Hepatocyte (in vitro differentiated cells): ENCODE results near the gene BAZ1A. TPM values are rescaled to one million over a fixed set of nuclear protein-coding genes. Genes with fewer than 3 reads are reported as not detected.

Experiments
- DNase-seq: peaks from one replicate; pipeline ENCODE4 v3.0.0-alpha.2; 2016; ENCODE audit warnings: low spot score
- H2AFZ ChIP-seq: fragments of 200-600 bp; sonication (generic); 2 replicates; pipeline ENCODE4 v1.6.0; 2016; ENCODE audit warnings: antibody characterized with exemption, mild to moderate bottlenecking
- H3K27ac ChIP-seq: fragments of 200-600 bp; sonication (generic); 2 replicates; pipeline ENCODE4 v1.5.1; 2016; ENCODE audit warnings: mild to moderate bottlenecking
- H3K27me3 ChIP-seq: fragments of 200-600 bp; sonication (generic); 2 replicates; pipeline ENCODE4 v1.6.1; 2016
- H3K36me3 ChIP-seq: fragments of 200-600 bp; sonication (generic); replicated peaks from 2 replicates; pipeline ENCODE4 v1.5.1; 2016; ENCODE audit warnings: low read depth; ENCODE audit not compliant: insufficient read depth
- H3K4me1 ChIP-seq: fragments of 200-600 bp; sonication (generic); 2 replicates; pipeline ENCODE4 v1.5.1; 2016; ENCODE audit warnings: mild to moderate bottlenecking, moderate library complexity; ENCODE audit not compliant: insufficient read depth
- H3K4me2 ChIP-seq: fragments of 200-600 bp; sonication (generic); 2 replicates; pipeline ENCODE4 v1.6.0; 2016
- H3K4me3 ChIP-seq: fragments of 200-600 bp; sonication (generic); 2 replicates; pipeline ENCODE4 v1.5.1; 2016; ENCODE audit warnings: mild to moderate bottlenecking
- H3K79me2 ChIP-seq: fragments of 200-600 bp; sonication (generic); 2 replicates; pipeline ENCODE4 v1.6.0; 2017; ENCODE audit warnings: mild to moderate bottlenecking
- H3K9me2 ChIP-seq: fragments of 200-600 bp; sonication (generic); replicated peaks from 2 replicates; pipeline ENCODE4 v1.6.0; 2017; ENCODE audit warnings: mild to moderate bottlenecking; ENCODE audit not compliant: insufficient read depth
- H3K9me3 ChIP-seq: fragments of 200-600 bp; sonication (generic); 2 replicates; pipeline ENCODE4 v1.5.1; 2016; ENCODE audit warnings: low read depth, mild to moderate bottlenecking
- H4K20me1 ChIP-seq: fragments of 200-600 bp; sonication (generic); 2 replicates; pipeline ENCODE4 v1.6.0; 2016; ENCODE audit warnings: mild to moderate bottlenecking; ENCODE audit not compliant: insufficient read depth, poor library complexity, severe bottlenecking
- CTCF ChIP-seq: fragments of 200-600 bp; sonication (generic); IDR thresholded peaks from 2 replicates; pipeline ENCODE4 v1.5.1; 2016; ENCODE audit warnings: antibody characterized with exemption, mild to moderate bottlenecking; ENCODE audit not compliant: poor library complexity
- EZH2 ChIP-seq: fragments of 200-600 bp; sonication (generic); IDR thresholded peaks from 2 replicates; pipeline ENCODE4 v1.6.1; 2016; ENCODE audit warnings: antibody characterized with exemption, mild to moderate bottlenecking, borderline replicate concordance
- EZH2phosphoT487 ChIP-seq: fragments of 200-600 bp; sonication (generic); IDR thresholded peaks from one replicate; pipeline ENCODE4 v1.6.1; 2018; ENCODE audit warnings: antibody characterized with exemption, mild to moderate bottlenecking, low read depth, moderate library complexity; ENCODE audit not compliant: unreplicated experiment, severe bottlenecking
- WGBS: methylation state at CpG from one replicate; pipeline ENCODE4 v1.1.6; 2016; ENCODE audit warnings: low lambda C conversion rate; ENCODE audit errors: missing lambda C conversion rate; 5-methylcytosine and 5-hydroxymethylcytosine counted together
- polyA plus RNA-seq: library from polyadenylated mRNA; unstranded; fragments of >200 nt; fragmentation: Nextera tagmentation; extraction: Ambion mirVana; gene quantifications from 2 replicates; pipeline ENCODE4 v1.2.1, GENCODE V29; 2016
- total RNA-seq: library from RNA; depleted of rRNA; stranded (reverse); fragments of >200 nt; gene quantifications from 2 replicates; pipeline ENCODE4 v1.2.3, GENCODE V29; 2014

Gene BAZ1A
- total and polyA plus RNA-seq, 2 experiments from 2014 or later = 20.9 to 24.7 TPM

GRCh38 chr14:34794217-34794616 lies 80.9 kb downstream of the BAZ1A start:
- H3K4me2 ChIP-seq = no peak overlapping the region
- no peaks in the 10 kb centered on the region for H3K27me3 ChIP-seq
- no peaks in the 10 kb centered on the region for H3K79me2 ChIP-seq
- no peak overlapping the region for H3K4me3 ChIP-seq
- H3K27ac ChIP-seq = no peak overlapping the region
- H3K9me2 ChIP-seq = no peaks in the 10 kb centered on the region
- TF ChIP-seq CTCF (no peak), EZH2phosphoT487 (no peak), EZH2 (no peak)
- DNase-seq = no peak
- no peaks in the 10 kb centered on the region for H4K20me1 ChIP-seq
- no peaks in the 10 kb centered on the region for H3K4me1 ChIP-seq
- H3K9me3 ChIP-seq = no peaks in the 10 kb centered on the region
- peaks cover 3% of the 10 kb centered on the region for H3K36me3 ChIP-seq
- WGBS = 96% methylated on average over 2 of the region's 2 CpGs
- H2AFZ ChIP-seq = no peak overlapping the region

GRCh38 chr14:34792598-34792997 lies 82.6 kb downstream of the BAZ1A start:
- WGBS = 88% methylated on average over 1 of the region's 1 CpG
- DNase-seq = no peak
- TF ChIP-seq EZH2 (no peak), EZH2phosphoT487 (no peak), CTCF (no peak)
- no peaks in the 10 kb centered on the region for H3K9me2 ChIP-seq
- H3K4me3 ChIP-seq = no peak overlapping the region
- no peaks in the 10 kb centered on the region for H3K27me3 ChIP-seq
- H3K27ac ChIP-seq = no peak overlapping the region
- H3K9me3 ChIP-seq = no peaks in the 10 kb centered on the region
- no peaks in the 10 kb centered on the region for H3K79me2 ChIP-seq
- H3K4me2 ChIP-seq = no peak overlapping the region
- peaks cover 3% of the 10 kb centered on the region for H3K36me3 ChIP-seq
- no peak overlapping the region for H2AFZ ChIP-seq
- H4K20me1 ChIP-seq = no peaks in the 10 kb centered on the region
- H3K4me1 ChIP-seq = no peaks in the 10 kb centered on the region

GRCh38 chr14:34785223-34786006 lies 89.7 kb downstream of the BAZ1A start:
- H3K36me3 ChIP-seq = no peaks in the 10 kb centered on the region
- H3K4me3 ChIP-seq = no peak overlapping the region
- H3K9me3 ChIP-seq = no peaks in the 10 kb centered on the region
- no peak overlapping the region for H3K27ac ChIP-seq
- DNase-seq = no peak
- H3K27me3 ChIP-seq = no peaks in the 10 kb centered on the region
- H2AFZ ChIP-seq = no peak overlapping the region
- 87% methylated on average over 3 of the region's 3 CpGs for WGBS
- no peaks in the 10 kb centered on the region for H3K9me2 ChIP-seq
- H4K20me1 ChIP-seq = no peaks in the 10 kb centered on the region
- H3K4me1 ChIP-seq = no peaks in the 10 kb centered on the region
- TF ChIP-seq EZH2 = no peak
- no peaks in the 10 kb centered on the region for H3K79me2 ChIP-seq
- no peak overlapping the region for H3K4me2 ChIP-seq

- WGBS = 99% methylated on average over 2 of the region's 2 CpGs
- no peak overlapping the region for H3K4me2 ChIP-seq
- no peaks in the 10 kb centered on the region for H3K4me1 ChIP-seq
- DNase-seq = no peak
- no peaks in the 10 kb centered on the region for H3K9me3 ChIP-seq
- no peak overlapping the region for H2AFZ ChIP-seq
- H3K27me3 ChIP-seq = no peaks in the 10 kb centered on the region
- H3K36me3 ChIP-seq = no peaks in the 10 kb centered on the region
- no peaks in the 10 kb centered on the region for H3K79me2 ChIP-seq
- no peaks in the 10 kb centered on the region for H4K20me1 ChIP-seq
- TF ChIP-seq EZH2phosphoT487 (no peak), CTCF (no peak), EZH2 (no peak)
- no peak overlapping the region for H3K27ac ChIP-seq
- H3K4me3 ChIP-seq = no peak overlapping the region
- no peaks in the 10 kb centered on the region for H3K9me2 ChIP-seq
These were observed 93.1 kb downstream of the BAZ1A start for GRCh38 chr14:34782031-34782430.
